Measurements from ENCODE around the gene DTYMK. TPM values are rescaled to one million over a fixed set of nuclear protein-coding genes. Genes with fewer than 3 reads are reported as not detected.

Gene DTYMK
- total RNA-seq, 2 donors from 2014 or later: 55.5 to 107 TPM

GRCh38 chr2:241690202-241690717 lies 3.6 kb upstream of the DTYMK start:
- Mint-ChIP-seq H3K4me3 (no peak overlapping the region), H3K4me1 (no peaks in the 10 kb centered on the region), H3K36me3 (ENCODE audit: low read depth) (peaks cover 68% of the 10 kb centered on the region), H3K27me3 (no peaks in the 10 kb centered on the region), H3K9me3 (no peaks in the 10 kb centered on the region), H3K27ac (no peak overlapping the region)
- ATAC-seq (replicated peaks): no peak

DNA sequence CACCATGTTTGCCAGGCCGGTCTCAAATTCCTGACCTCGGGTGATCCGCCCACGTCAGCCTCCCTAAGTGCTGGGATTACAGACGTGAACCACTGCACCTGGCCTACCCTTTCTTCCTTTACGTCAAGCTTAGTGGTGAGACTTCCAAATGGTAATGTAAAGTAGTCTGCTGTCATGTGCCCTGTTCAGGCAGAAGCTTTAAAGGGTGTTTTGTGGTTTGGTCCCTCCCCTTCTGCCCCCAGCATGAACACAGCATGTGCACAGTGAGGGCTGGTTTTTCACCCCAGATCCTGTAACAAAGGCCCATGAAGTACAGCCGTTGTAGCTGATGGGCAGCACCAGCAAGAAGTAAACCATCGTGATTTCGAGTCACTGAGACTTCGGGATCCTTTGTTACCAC lies 2.7 kb upstream of the DTYMK start:
- Mint-ChIP-seq H3K4me1 (no peaks in the 10 kb centered on the region), H3K27ac (no peak overlapping the region), H3K27me3 (no peaks in the 10 kb centered on the region), H3K4me3 (peak overlapping the region; percentile 90), H3K9me3 (no peaks in the 10 kb centered on the region), H3K36me3 (ENCODE audit: low read depth) (peaks cover 70% of the 10 kb centered on the region)
- ATAC-seq (replicated peaks): no peak

GRCh38 chr2:241686324-241686649 lies 328 bp downstream of the DTYMK start:
- Mint-ChIP-seq H3K36me3 (ENCODE audit: low read depth) (peaks cover 78% of the 10 kb centered on the region), H3K4me3 (peak overlapping the region; percentile 90), H3K27me3 (no peaks in the 10 kb centered on the region), H3K27ac (peak overlapping the region; percentile 33), H3K9me3 (no peaks in the 10 kb centered on the region), H3K4me1 (no peaks in the 10 kb centered on the region)
- peak; percentile 3 for ATAC-seq (replicated peaks)

DNA sequence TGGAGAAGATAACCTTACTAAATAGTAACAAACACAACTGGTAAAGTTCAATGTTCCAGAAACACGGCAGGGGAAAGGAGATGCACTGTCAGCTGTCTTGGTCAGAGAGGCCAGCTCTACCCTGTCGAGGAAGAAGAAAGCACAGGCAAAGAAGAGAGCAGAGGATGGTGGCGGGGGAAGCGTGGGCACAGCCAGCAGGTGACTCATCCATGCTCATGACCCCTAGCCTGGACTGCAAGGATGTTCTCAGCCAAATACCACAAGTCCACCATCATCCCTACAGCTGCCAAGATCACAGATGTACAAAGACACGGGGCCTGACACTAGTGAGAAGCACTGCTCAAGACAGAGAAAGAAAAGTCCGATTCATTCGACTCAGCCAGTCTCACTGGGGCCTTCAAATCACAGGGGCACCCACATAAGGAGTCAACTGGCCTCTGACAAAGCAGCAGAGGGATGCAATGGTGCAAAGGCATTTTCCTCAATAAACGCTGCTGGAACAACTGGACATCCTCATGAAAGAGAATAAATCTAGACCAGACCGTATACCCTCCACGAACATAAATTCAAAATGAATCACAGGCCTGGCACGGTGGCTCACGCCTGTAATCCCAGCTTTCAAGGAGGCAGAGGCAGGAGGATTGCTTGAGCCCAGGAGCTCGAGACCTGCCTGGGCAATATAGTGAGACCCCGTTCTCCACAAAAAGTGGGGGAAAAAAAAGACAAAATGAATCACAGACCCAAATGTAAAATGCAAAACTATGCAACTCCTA lies 5.6 kb downstream of the DTYMK start:
- ATAC-seq (replicated peaks): no peak
- H3K4me1 Mint-ChIP-seq: peaks cover 6% of the 10 kb centered on the region
- H3K36me3 Mint-ChIP-seq (ENCODE audit: low read depth): peaks cover 95% of the 10 kb centered on the region
- no peaks in the 10 kb centered on the region for H3K9me3 Mint-ChIP-seq
- peak overlapping the region; percentile 37 for H3K27ac Mint-ChIP-seq
- no peak overlapping the region for H3K4me3 Mint-ChIP-seq
- no peaks in the 10 kb centered on the region for H3K27me3 Mint-ChIP-seq

DNA sequence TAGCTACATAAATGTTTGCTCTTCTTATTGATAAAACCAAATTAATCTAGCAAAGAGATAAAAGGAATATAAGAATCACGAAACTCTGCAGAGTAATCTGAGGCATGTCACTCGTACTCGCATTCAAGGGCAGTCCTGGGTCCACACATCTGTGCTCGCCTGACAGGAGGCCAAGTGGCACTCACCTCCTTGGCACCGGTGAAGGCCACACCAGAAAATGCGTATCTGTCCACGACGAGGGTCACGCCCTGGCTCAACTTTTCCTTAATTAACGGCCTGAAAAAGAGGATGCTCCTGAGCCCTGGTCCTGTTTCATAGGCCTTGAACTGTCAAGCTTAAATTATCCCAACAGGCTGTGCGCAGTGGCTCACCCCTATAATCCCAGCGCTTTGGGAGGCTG lies 6.6 kb downstream of the DTYMK start:
- Mint-ChIP-seq H3K27me3 (no peaks in the 10 kb centered on the region), H3K9me3 (no peaks in the 10 kb centered on the region), H3K4me3 (no peak overlapping the region), H3K36me3 (ENCODE audit: low read depth) (peaks cover 98% of the 10 kb centered on the region), H3K27ac (no peak overlapping the region), H3K4me1 (peaks cover 6% of the 10 kb centered on the region)
- no peak for ATAC-seq (replicated peaks)

DNA sequence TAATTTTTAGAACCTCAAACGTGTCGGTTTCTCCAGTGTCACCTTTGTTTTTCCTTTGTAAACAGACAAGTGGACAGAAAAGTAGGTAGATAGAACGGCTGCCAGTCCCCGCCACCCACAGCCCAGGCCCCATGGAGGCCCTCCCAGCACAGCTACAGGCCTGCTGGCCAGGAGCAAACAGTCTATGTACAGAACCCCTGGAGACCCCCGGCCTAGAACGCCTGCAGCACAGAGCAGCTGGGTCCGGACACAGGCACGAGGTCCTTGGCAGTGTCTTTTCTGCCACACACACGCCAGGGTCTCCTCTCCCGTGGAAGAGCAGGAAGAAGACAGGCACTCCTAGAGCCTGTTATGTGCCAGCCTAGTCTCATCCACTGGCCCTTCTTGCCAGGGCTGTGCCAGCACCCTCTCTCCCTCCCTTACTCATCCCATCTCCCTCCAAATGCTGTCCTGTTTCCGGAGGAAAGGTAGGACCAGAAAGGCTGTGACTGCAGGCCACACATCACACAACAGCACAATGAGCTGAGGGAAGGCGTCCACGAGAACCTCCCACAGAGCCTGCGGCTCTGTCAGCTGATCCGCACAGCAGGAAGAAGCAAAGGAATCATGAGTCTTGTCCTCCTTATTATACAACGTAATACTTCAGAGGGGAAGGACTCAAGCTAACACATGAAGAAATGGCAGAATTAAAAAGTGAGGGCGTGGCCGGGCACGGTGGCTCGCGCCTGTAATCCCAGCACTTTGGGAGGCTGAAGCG lies 7.7 kb downstream of the DTYMK start:
- Mint-ChIP-seq H3K4me1 (peaks cover 6% of the 10 kb centered on the region), H3K36me3 (ENCODE audit: low read depth) (peaks cover 89% of the 10 kb centered on the region), H3K4me3 (no peak overlapping the region), H3K27me3 (no peaks in the 10 kb centered on the region), H3K9me3 (no peaks in the 10 kb centered on the region), H3K27ac (no peak overlapping the region)
- no peak for ATAC-seq (replicated peaks)

DNA sequence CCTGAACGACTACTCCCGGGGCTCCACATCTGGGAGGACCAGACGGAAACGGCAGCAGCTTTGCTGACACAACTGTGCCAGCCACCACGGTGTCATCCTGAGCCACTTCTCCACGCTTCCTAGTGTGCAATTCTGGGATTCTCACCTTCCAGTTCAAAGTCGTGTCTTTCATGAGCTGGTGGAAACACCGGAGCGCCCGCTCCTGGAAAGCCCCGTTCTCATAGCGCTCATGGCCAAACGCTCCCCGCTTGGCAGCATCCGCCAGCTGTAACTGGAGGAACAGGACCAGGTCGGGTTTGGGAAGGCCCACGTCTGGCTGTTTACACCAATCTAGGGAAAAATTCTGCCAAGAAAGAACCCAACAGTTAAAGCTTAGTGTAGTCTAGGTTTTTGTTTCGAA lies 8.3 kb downstream of the DTYMK start:
- no peak overlapping the region for H3K27ac Mint-ChIP-seq

DNA sequence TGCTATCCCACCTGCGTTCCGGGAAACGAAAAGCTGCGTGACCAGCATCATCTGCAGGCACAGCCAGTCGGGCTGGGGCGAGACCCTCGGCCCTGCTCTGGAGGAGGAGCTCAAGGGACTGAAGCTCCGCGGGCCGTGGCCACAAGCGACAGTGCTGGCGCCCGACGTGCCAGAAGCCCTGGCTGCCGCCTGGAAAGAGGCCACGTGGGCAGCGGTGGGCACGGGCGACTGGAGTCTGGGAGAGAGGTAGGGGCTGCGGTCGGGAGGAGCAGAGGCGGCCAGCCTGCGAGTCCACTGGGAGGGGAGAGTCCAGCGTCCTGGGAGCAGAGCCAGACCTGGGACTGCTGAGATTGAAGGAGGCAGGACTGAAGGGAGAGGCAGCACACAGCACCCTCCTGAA lies 9.2 kb downstream of the DTYMK start:
- no peaks in the 10 kb centered on the region for H3K9me3 Mint-ChIP-seq
- peaks cover 76% of the 10 kb centered on the region for H3K36me3 Mint-ChIP-seq (ENCODE audit: low read depth)
- ATAC-seq (replicated peaks): no peak
- H3K27ac Mint-ChIP-seq: no peak overlapping the region
- peaks cover 6% of the 10 kb centered on the region for H3K4me1 Mint-ChIP-seq
- H3K4me3 Mint-ChIP-seq: no peak overlapping the region
- H3K27me3 Mint-ChIP-seq: no peaks in the 10 kb centered on the region

More for the DNA sequence above, 8.3 kb downstream of the DTYMK start:
- ATAC-seq (replicated peaks): no peak
- Mint-ChIP-seq H3K9me3 (no peaks in the 10 kb centered on the region), H3K4me1 (peaks cover 6% of the 10 kb centered on the region), H3K36me3 (ENCODE audit: low read depth) (peaks cover 82% of the 10 kb centered on the region), H3K27me3 (no peaks in the 10 kb centered on the region), H3K4me3 (no peak overlapping the region)

DNA sequence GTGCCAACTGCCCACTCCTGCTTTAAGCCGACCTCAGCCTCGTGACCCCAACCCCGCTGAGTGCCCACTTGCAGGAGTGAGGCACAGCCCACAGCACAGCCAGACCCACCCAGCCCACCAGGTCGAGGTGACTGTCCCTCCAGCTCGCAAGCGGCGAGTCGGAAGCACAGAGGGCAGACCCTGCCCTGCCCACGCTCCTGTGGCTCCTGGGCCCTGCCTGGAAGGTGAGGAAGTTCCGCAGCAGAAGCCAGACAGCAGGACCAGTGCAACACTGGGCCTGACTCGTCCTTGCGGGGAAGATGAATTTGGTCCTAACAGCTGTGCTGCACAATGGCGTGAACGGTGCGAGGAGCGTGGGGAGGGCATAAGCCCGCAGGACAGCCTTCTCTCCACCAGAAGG lies 9.9 kb downstream of the DTYMK start:
- Mint-ChIP-seq H3K4me1 (peaks cover 6% of the 10 kb centered on the region), H3K9me3 (no peaks in the 10 kb centered on the region), H3K4me3 (no peak overlapping the region), H3K27ac (no peak overlapping the region), H3K27me3 (no peaks in the 10 kb centered on the region), H3K36me3 (ENCODE audit: low read depth) (peaks cover 76% of the 10 kb centered on the region)
- ATAC-seq (replicated peaks): no peak

GRCh38 chr2:241675885-241676284 lies 10.7 kb downstream of the DTYMK start:
- peaks cover 4% of the 10 kb centered on the region for H3K4me1 Mint-ChIP-seq

DNA sequence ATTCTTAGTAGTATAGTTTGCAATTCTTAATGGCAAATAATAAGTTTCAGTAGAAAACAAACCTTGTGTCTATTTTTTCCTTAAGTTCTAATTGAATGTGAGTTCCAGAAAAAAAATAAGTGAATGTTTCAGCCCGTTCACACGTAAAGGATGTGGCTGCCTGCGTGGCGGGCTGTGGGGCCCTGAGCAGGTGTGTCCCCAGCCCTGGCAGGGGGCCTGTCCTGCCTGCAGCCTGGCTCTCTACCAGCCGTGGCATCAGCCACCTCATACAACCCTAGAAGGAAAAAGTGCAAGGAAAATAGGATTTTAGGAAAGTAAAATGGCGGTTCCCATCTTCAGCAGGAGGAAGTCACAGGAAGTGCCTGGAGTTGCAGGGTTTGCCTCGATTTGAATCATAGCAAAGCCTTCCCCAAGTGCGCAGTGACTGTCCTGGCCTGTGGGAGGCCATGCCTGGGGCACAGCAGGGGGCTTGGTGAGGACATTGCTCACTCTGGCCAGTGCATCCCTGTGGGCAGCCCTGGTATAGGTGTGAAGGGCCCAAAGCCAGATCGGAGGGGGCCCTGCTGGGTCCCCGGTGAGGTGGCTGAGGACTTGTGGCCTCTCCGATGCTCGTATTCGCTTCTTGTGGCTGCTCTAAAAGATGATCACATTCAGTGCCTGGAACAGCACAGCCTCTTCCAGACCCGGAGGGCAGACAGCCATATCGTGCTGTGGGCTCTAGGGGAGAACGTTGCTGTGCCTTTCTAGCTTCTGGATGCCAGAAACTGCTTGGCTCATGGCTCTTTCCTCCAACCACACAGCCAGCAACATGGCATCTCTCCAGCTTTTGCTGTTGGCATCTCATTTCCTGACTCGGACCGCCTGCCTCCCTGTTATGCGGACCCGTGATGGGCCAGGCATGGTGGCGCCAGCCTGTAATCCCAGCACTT lies 12.6 kb downstream of the DTYMK start:
- Mint-ChIP-seq H3K27me3 (no peaks in the 10 kb centered on the region), H3K27ac (no peak overlapping the region), H3K4me1 (no peaks in the 10 kb centered on the region), H3K4me3 (no peak overlapping the region), H3K9me3 (no peaks in the 10 kb centered on the region), H3K36me3 (ENCODE audit: low read depth) (peaks cover 76% of the 10 kb centered on the region)
- no peak for ATAC-seq (replicated peaks)

More at GRCh38 chr2:241675885-241676284, 10.7 kb downstream of the DTYMK start:
- no peak overlapping the region for H3K27ac Mint-ChIP-seq
- H3K9me3 Mint-ChIP-seq: no peaks in the 10 kb centered on the region
- H3K36me3 Mint-ChIP-seq (ENCODE audit: low read depth): peaks cover 76% of the 10 kb centered on the region
- ATAC-seq (replicated peaks): no peak
- H3K4me3 Mint-ChIP-seq: no peak overlapping the region
- H3K27me3 Mint-ChIP-seq: no peaks in the 10 kb centered on the region

GRCh38 chr2:241673189-241673663 lies 13.4 kb downstream of the DTYMK start:
- peak; percentile 20 for ATAC-seq (replicated peaks)
- peaks cover 76% of the 10 kb centered on the region for H3K36me3 Mint-ChIP-seq (ENCODE audit: low read depth)
- no peaks in the 10 kb centered on the region for H3K4me1 Mint-ChIP-seq
- no peaks in the 10 kb centered on the region for H3K27me3 Mint-ChIP-seq
- no peaks in the 10 kb centered on the region for H3K9me3 Mint-ChIP-seq
- no peak overlapping the region for H3K27ac Mint-ChIP-seq
- H3K4me3 Mint-ChIP-seq: no peak overlapping the region

- Mint-ChIP-seq H3K9me3 (no peaks in the 10 kb centered on the region), H3K4me1 (no peaks in the 10 kb centered on the region), H3K27ac (no peak overlapping the region), H3K36me3 (ENCODE audit: low read depth) (peaks cover 77% of the 10 kb centered on the region), H3K27me3 (no peaks in the 10 kb centered on the region), H3K4me3 (no peak overlapping the region)
- peak; percentile 25 for ATAC-seq (replicated peaks)
Observed at GRCh38 chr2:241672243-241673188, 14.1 kb downstream of the DTYMK start.

Data from activated T-helper 17 cell treated with anti-CD3 and anti-CD28 coated beads, Interleukin-2, amount 50 U/mL, for 72 hours (primary cell).